ENCODE results near the gene WFDC2. TPM values are rescaled to one million over a fixed set of nuclear protein-coding genes. Genes with fewer than 3 reads are reported as not detected.
"Not testable (repeated sequence)": the region's sequence is repeated elsewhere in the genome, so short reads cannot be mapped to it uniquely, and the experiment has no call there.

WFDC2 gene
- total and polyA plus RNA-seq, 2 of the 13 experiments (the other 11 are each of a cell fraction or from before 2014, with no cell fraction given), result 0.33 TPM; not detected in 1

DNA sequence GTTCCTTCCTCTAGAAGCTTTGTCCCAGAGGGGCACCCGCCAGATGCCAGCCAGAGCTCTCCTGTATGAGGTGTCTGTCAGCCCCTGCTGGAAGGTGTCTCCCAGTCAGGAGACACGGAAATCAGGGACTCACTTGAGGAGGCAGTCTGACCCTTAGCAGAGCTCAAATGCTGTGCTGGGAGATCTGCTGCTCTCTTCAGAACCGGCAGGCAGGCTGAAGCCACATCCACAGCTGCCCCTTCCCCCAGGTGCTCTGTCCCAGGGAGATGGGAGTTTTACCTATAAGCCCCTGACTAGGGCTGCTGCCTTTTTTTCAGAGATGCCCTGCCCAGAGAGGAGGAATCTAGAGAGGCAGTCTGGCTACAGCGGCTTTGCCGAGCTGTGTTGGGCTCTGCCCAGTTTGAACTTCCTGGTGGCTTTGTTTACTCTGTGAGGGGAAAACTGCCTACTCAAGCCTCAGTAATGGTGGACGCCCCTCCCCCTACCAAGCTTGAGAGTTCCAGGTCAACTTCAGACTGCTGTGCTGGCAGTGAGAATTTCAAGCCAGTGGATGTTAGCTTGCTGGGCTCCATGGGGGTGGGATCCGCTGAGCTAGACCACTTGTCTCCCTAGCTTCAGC lies 8.1 kb downstream of the WFDC2 start (continued):
- TF ChIP-seq SOX13 (IDR thresholded peaks at IDR 0.05), result 0 out of 2 replicates have a peak, but pooled peaks have one; percentile 25
- not testable (repeated sequence) for TF ChIP-seq SOX13 (CRISPR knock-in tag; conservative IDR thresholded peaks at IDR 0.05 in 1 of 2, IDR thresholded peaks at IDR 0.05 in 1 of 2)
- TF ChIP-seq, protein P1, sequence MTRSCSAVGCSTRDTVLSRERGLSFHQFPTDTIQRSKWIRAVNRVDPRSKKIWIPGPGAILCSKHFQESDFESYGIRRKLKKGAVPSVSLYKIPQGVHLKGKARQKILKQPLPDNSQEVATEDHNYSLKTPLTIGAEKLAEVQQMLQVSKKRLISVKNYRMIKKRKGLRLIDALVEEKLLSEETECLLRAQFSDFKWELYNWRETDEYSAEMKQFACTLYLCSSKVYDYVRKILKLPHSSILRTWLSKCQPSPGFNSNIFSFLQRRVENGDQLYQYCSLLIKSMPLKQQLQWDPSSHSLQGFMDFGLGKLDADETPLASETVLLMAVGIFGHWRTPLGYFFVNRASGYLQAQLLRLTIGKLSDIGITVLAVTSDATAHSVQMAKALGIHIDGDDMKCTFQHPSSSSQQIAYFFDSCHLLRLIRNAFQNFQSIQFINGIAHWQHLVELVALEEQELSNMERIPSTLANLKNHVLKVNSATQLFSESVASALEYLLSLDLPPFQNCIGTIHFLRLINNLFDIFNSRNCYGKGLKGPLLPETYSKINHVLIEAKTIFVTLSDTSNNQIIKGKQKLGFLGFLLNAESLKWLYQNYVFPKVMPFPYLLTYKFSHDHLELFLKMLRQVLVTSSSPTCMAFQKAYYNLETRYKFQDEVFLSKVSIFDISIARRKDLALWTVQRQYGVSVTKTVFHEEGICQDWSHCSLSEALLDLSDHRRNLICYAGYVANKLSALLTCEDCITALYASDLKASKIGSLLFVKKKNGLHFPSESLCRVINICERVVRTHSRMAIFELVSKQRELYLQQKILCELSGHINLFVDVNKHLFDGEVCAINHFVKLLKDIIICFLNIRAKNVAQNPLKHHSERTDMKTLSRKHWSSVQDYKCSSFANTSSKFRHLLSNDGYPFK (CRISPR knock-in tag; IDR thresholded peaks at IDR 0.05; ENCODE audit: borderline replicate concordance), result peak; percentile 47; the same call in 1 of the 2 replicates
- peak; percentile 89 for TF ChIP-seq ELF3 (CRISPR knock-in tag; IDR thresholded peaks at IDR 0.05)
- TF ChIP-seq ZNF350 (CRISPR knock-in tag; IDR thresholded peaks at IDR 0.05; ENCODE audit: borderline replicate concordance, low read depth), result peak; percentile 47; the same call in 1 of the 2 replicates
- peak; percentile 99 for TF ChIP-seq ZNF17 (CRISPR knock-in tag; IDR thresholded peaks at IDR 0.05)
- TF ChIP-seq, protein P2, sequence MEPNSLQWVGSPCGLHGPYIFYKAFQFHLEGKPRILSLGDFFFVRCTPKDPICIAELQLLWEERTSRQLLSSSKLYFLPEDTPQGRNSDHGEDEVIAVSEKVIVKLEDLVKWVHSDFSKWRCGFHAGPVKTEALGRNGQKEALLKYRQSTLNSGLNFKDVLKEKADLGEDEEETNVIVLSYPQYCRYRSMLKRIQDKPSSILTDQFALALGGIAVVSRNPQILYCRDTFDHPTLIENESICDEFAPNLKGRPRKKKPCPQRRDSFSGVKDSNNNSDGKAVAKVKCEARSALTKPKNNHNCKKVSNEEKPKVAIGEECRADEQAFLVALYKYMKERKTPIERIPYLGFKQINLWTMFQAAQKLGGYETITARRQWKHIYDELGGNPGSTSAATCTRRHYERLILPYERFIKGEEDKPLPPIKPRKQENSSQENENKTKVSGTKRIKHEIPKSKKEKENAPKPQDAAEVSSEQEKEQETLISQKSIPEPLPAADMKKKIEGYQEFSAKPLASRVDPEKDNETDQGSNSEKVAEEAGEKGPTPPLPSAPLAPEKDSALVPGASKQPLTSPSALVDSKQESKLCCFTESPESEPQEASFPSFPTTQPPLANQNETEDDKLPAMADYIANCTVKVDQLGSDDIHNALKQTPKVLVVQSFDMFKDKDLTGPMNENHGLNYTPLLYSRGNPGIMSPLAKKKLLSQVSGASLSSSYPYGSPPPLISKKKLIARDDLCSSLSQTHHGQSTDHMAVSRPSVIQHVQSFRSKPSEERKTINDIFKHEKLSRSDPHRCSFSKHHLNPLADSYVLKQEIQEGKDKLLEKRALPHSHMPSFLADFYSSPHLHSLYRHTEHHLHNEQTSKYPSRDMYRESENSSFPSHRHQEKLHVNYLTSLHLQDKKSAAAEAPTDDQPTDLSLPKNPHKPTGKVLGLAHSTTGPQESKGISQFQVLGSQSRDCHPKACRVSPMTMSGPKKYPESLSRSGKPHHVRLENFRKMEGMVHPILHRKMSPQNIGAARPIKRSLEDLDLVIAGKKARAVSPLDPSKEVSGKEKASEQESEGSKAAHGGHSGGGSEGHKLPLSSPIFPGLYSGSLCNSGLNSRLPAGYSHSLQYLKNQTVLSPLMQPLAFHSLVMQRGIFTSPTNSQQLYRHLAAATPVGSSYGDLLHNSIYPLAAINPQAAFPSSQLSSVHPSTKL (CRISPR knock-in tag; IDR thresholded peaks at IDR 0.05), result 0 out of 2 replicates have a peak, but pooled peaks have one; percentile 25
- 0 out of 2 replicates have a peak, but pooled peaks have one; percentile 21 for TF ChIP-seq SALL1 (CRISPR knock-in tag; IDR thresholded peaks at IDR 0.05)
- TF ChIP-seq, protein P3, sequence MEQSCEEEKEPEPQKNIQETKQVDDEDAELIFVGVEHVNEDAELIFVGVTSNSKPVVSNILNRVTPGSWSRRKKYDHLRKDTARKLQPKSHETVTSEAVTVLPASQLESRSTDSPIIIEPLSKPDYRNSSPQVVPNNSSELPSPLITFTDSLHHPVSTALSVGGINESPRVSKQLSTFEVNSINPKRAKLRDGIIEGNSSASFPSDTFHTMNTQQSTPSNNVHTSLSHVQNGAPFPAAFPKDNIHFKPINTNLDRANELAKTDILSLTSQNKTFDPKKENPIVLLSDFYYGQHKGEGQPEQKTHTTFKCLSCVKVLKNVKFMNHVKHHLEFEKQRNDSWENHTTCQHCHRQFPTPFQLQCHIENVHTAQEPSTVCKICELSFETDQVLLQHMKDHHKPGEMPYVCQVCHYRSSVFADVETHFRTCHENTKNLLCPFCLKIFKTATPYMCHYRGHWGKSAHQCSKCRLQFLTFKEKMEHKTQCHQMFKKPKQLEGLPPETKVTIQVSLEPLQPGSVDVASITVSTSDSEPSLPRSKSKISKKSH (CRISPR knock-in tag; IDR thresholded peaks at IDR 0.05; ENCODE audit: borderline replicate concordance), result peak; percentile 24; the same call in 1 of the 2 replicates

All from HepG2 (cell line).